SK-N-SH (cell line): ENCODE measurements around the gene TRMT44. TPM values are rescaled to one million over a fixed set of nuclear protein-coding genes. Genes with fewer than 3 reads are reported as not detected.
"Not testable (repeated sequence)": the region's sequence is repeated elsewhere in the genome, so short reads cannot be mapped to it uniquely, and the experiment has no call there.

ENCODE experiments used
- CTCF ChIA-PET: fragments of 300-600, 350-600 bp; formaldehyde crosslinking; extraction: SDS; loops from one replicate; lab custom pipeline; 2021; lab: Yijun Ruan, JAX
- POLR2A ChIA-PET: fragments of 350-600 bp; sonication (Branson Sonifier 250); formaldehyde crosslinking; extraction: SDS; loops from one replicate; lab custom pipeline; 2020; ENCODE audit warnings: antibody characterized with exemption, inconsistent platforms; lab: Yijun Ruan, JAX
- DNase-seq: peaks from one replicate; pipeline ENCODE4 v3.0.0; 2012
- H2AFZ ChIP-seq: fragments of 200-600 bp; sonication (generic); 2 replicates; pipeline ENCODE4 v1.8.1; 2016; ENCODE audit warnings: antibody characterized with exemption, mild to moderate bottlenecking, low read depth
- H3F3A ChIP-seq: fragments of 200-600 bp; sonication (generic); replicated peaks from 2 replicates; pipeline ENCODE3; 2016; ENCODE audit warnings: antibody characterized with exemption, mild to moderate bottlenecking; ENCODE audit not compliant: insufficient read depth
- H3K27ac ChIP-seq, 2 experiments: fragments of 200-500 bp in 1 of 2; fragments of 200-600 bp in 1 of 2; sonication (Bioruptor generic) in 1 of 2; sonication (generic), shearing (Covaris generic) in 1 of 2; 2 replicates each; pipeline versions ENCODE4 v1.5.1 to v1.6.1; 2014 to 2016; ENCODE audit warnings: low read depth in 2 of 2, inconsistent platforms in 1 of 2, low read length in 1 of 2, mild to moderate bottlenecking in 1 of 2, mixed read lengths in 1 of 2
- H3K27me3 ChIP-seq: fragments of 200-600 bp; sonication (generic), shearing (Covaris generic); 2 replicates; pipeline ENCODE4 v1.6.1; 2016; ENCODE audit warnings: mixed run types; ENCODE audit not compliant: insufficient read depth
- H3K36me3 ChIP-seq, 2 experiments: fragments of 200-500 bp in 1 of 2; fragments of 200-600 bp in 1 of 2; sonication (Bioruptor generic) in 1 of 2; sonication (generic) in 1 of 2; replicated peaks in 1 of 2; 2 replicates each; pipeline versions ENCODE3 to v1.5.1; 2014 to 2016; ENCODE audit warnings: low read length in 1 of 2, mild to moderate bottlenecking in 1 of 2; ENCODE audit not compliant: insufficient read depth in 2 of 2, control insufficient read depth in 1 of 2
- H3K4me1 ChIP-seq, 2 experiments: fragments of 200-500 bp in 1 of 2; fragments of 200-600 bp in 1 of 2; sonication (Bioruptor generic) in 1 of 2; sonication (generic), shearing (Covaris generic) in 1 of 2; 2 replicates each; pipeline versions ENCODE4 v1.5.1 to v1.6.1; 2014 to 2016; ENCODE audit warnings: low read depth in 1 of 2, low read length in 1 of 2, mixed run types in 1 of 2; ENCODE audit not compliant: insufficient read depth in 2 of 2, control insufficient read depth in 1 of 2
- H3K4me2 ChIP-seq: fragments of 200-600 bp; sonication (generic), shearing (Covaris generic); 2 replicates; pipeline ENCODE4 v1.6.1; 2017; ENCODE audit warnings: mixed run types
- H3K4me3 ChIP-seq, 2 experiments: fragments of 200-500 bp in 1 of 2; fragments of 200-600 bp in 1 of 2; sonication (Bioruptor generic) in 1 of 2; sonication (generic), shearing (Covaris generic) in 1 of 2; 2 replicates each; pipeline versions ENCODE4 v1.5.1 to v1.8.1; 2014 to 2016; ENCODE audit warnings: low read depth in 2 of 2, inconsistent platforms in 1 of 2, low read length in 1 of 2, mild to moderate bottlenecking in 1 of 2, mixed read lengths in 1 of 2, moderate library complexity in 1 of 2
- H3K79me2 ChIP-seq: fragments of 200-600 bp; sonication (generic); 2 replicates; pipeline ENCODE4 v1.8.1; 2017; ENCODE audit warnings: mild to moderate bottlenecking; ENCODE audit not compliant: insufficient read depth
- H3K9ac ChIP-seq: fragments of 200-600 bp; sonication (generic); 2 replicates; pipeline ENCODE4 v1.6.1; 2017; ENCODE audit warnings: mixed run types
- H3K9me2 ChIP-seq: fragments of 200-600 bp; sonication (generic); 2 replicates; pipeline ENCODE4 v1.6.1; 2017; ENCODE audit warnings: mixed run types
- H3K9me3 ChIP-seq: fragments of 200-600 bp; sonication (generic); 2 replicates; pipeline ENCODE4 v1.6.1; 2017; ENCODE audit warnings: mixed run types, mild to moderate bottlenecking, moderate library complexity
- H4K20me1 ChIP-seq: fragments of 200-600 bp; sonication (generic); 2 replicates; pipeline ENCODE4 v1.6.1; 2017; ENCODE audit warnings: mild to moderate bottlenecking, mixed run types; ENCODE audit not compliant: insufficient read depth
- EZH2phosphoT487 ChIP-seq: fragments of 200-600 bp; sonication (generic); IDR thresholded peaks from 2 replicates; pipeline ENCODE4 v1.6.1; 2017; ENCODE audit warnings: low read depth, mixed run types, mild to moderate bottlenecking, antibody characterized with exemption, moderate library complexity, borderline replicate concordance
- IRF3 ChIP-seq: fragments of 150-350 bp; IDR thresholded peaks from 2 replicates; pipeline ENCODE4 v1.6.1; 2016; ENCODE audit warnings: mild to moderate bottlenecking, low read depth, low read length
- JUND ChIP-seq: IDR thresholded peaks from 2 replicates; pipeline ENCODE4 v1.4.0; 2012
- MAX ChIP-seq: IDR thresholded peaks from 2 replicates; pipeline ENCODE4 v1.4.0; 2012; ENCODE audit warnings: low read depth
- MEF2A ChIP-seq: IDR thresholded peaks from 2 replicates; pipeline ENCODE4 v1.4.0; 2012; ENCODE audit warnings: low read depth, borderline replicate concordance
- NFIC ChIP-seq: IDR thresholded peaks from 2 replicates; pipeline ENCODE4 v1.4.0; 2012; ENCODE audit warnings: borderline replicate concordance
- RFX5 ChIP-seq: IDR thresholded peaks from 2 replicates; pipeline ENCODE4 v1.6.1; 2012; ENCODE audit warnings: mild to moderate bottlenecking, improper control_type of control experiment, low read length
- TCF12 ChIP-seq: IDR thresholded peaks from 2 replicates; pipeline ENCODE4 v1.4.0; 2012
- USF2 ChIP-seq: fragments of 150-350 bp; IDR thresholded peaks from 2 replicates; pipeline ENCODE4 v1.6.1; 2017; ENCODE audit warnings: antibody characterized with exemption, low read length, low read depth, borderline replicate concordance
- WGBS: methylation state at CpG from one replicate; pipeline ENCODE4 v1.1.6; 2017; ENCODE audit warnings: low lambda C conversion rate; 5-methylcytosine and 5-hydroxymethylcytosine counted together
- polyA plus RNA-seq, 3 experiments: library from polyadenylated mRNA; depleted of rRNA; stranded (reverse); fragments of >200 nt; gene quantifications; 2 replicates each; pipeline ENCODE4 v1.2.3, GENCODE V29; 2012

TRMT44 gene
- polyA plus RNA-seq, 1 of the 3 experiments (the other 2 are of a cell fraction): 6.0 TPM

GRCh38 chr4:8478801-8479744 lies 38.5 kb downstream of the TRMT44 start:
- 89% methylated on average over 13 of the region's 24 CpGs for whole genome bisulfite sequencing
- CTCF ChIA-PET: interaction anchor here (1.0 to 3.8 kb wide), 4 partner anchors 11 to 439 kb away, joined by 3 to 16 read pairs (median 4); no protein-coding TSS in a partner anchor

GRCh38 chr4:8480221-8480620 lies 39.6 kb downstream of the TRMT44 start:
- H3K36me3 ChIP-seq: peaks cover 0 to 6% of the 10 kb centered on the region in 2 experiments
- 86% methylated on average over 11 of the region's 11 CpGs for WGBS
- H2AFZ ChIP-seq: no peak overlapping the region
- no peak overlapping the region for H3K4me3 ChIP-seq
- H3K4me2 ChIP-seq: no peak overlapping the region
- ChIA-PET POLR2A (no interaction called here), CTCF (interaction anchor here (1.0 to 3.8 kb wide), 2 partner anchors 12 to 438 kb away, joined by 3 to 16 read pairs; no protein-coding TSS in a partner anchor)
- no peaks in the 10 kb centered on the region for H3K9me3 ChIP-seq
- DNase-seq: no peak
- H3K9me2 ChIP-seq: no peaks in the 10 kb centered on the region
- no peaks in the 10 kb centered on the region for H3K4me1 ChIP-seq
- TF ChIP-seq NFIC: no peak
- TF ChIP-seq TCF12: no peak
- no peak for TF ChIP-seq RFX5
- H3K9ac ChIP-seq: no peak overlapping the region
- no peak overlapping the region for H3K27ac ChIP-seq
- H3K79me2 ChIP-seq: no peaks in the 10 kb centered on the region
- H3F3A ChIP-seq: no peaks in the 10 kb centered on the region
- no peaks in the 10 kb centered on the region for H4K20me1 ChIP-seq
- H3K27me3 ChIP-seq: peaks cover 14% of the 10 kb centered on the region; the same call in 1 of the 2 replicates

More at GRCh38 chr4:8478801-8479744, 38.5 kb downstream of the TRMT44 start:
- H3K4me2 ChIP-seq: no peak overlapping the region
- TF ChIP-seq MAX (no peak), IRF3 (no peak), JUND (no peak), EZH2phosphoT487 (no peak), MEF2A (no peak), USF2 (no peak)
- H3K4me3 ChIP-seq: no peak overlapping the region
- no peaks in the 10 kb centered on the region for H3K9me3 ChIP-seq
- peaks cover 5% of the 10 kb centered on the region; the same call in 1 of the 2 replicates for H3K27me3 ChIP-seq
- H3K4me1 ChIP-seq: no peaks in the 10 kb centered on the region
- H3K36me3 ChIP-seq: peaks cover 0 to 6% of the 10 kb centered on the region in 2 experiments
- no peaks in the 10 kb centered on the region for H3K79me2 ChIP-seq
- no peaks in the 10 kb centered on the region for H3K9me2 ChIP-seq
- no peak overlapping the region for H2AFZ ChIP-seq
- POLR2A ChIA-PET: no interaction called here
- H4K20me1 ChIP-seq: no peaks in the 10 kb centered on the region
- no peak overlapping the region for H3K27ac ChIP-seq
- H3F3A ChIP-seq: no peaks in the 10 kb centered on the region
- H3K9ac ChIP-seq: no peak overlapping the region
- DNase-seq: no peak

- POLR2A ChIA-PET, DNase-seq: not testable (repeated sequence)
- WGBS: 14% methylated on average over 9 of the region's 9 CpGs
Observed at GRCh38 chr4:8486643-8487042, 46.1 kb downstream of the TRMT44 start.

More at GRCh38 chr4:8486643-8487042, 46.1 kb downstream of the TRMT44 start:
- H3K4me1 ChIP-seq, H2AFZ ChIP-seq, H3K4me3 ChIP-seq, CTCF ChIA-PET, H3K9me2 ChIP-seq, H3K4me2 ChIP-seq, H3K27ac ChIP-seq, H3F3A ChIP-seq, H3K79me2 ChIP-seq, H3K9ac ChIP-seq, H3K9me3 ChIP-seq, H3K36me3 ChIP-seq, H4K20me1 ChIP-seq: not testable (repeated sequence)
- H3K27me3 ChIP-seq: peaks cover 43% of the 10 kb centered on the region; the same call in 1 of the 2 replicates
